CD4-positive, alpha-beta memory T cell (primary cell): ENCODE results near the gene CUL4A. TPM values are rescaled to one million over a fixed set of nuclear protein-coding genes. Genes with fewer than 3 reads are reported as not detected.

Experiments
- CTCF ChIA-PET: fragments of 350-600 bp; sonication (Branson Sonifier 250); formaldehyde crosslinking; loops from one replicate; lab custom pipeline; 2021; ENCODE audit warnings: inconsistent platforms; ENCODE audit not compliant: partially characterized antibody; lab: Charles Lee
- POLR2A ChIA-PET: fragments of 350-600 bp; sonication (Branson Sonifier 250); formaldehyde crosslinking; loops from one replicate; lab custom pipeline; 2021; ENCODE audit not compliant: partially characterized antibody; lab: Charles Lee
- DNase-seq, 5 donors: peaks; one replicate each; pipeline versions ENCODE4 v3.0.0 to v3.0.0-alpha.2; 2020 to 2022; ENCODE audit warnings: mixed read lengths in 1 of 5
- H3K27ac ChIP-seq: one replicate; pipeline ENCODE4 v1.7.0; 2013; ENCODE audit warnings: low read depth, low read length
- H3K27me3 ChIP-seq: 2 replicates; pipeline ENCODE4 v1.7.0; 2013; ENCODE audit warnings: mild to moderate bottlenecking, low read length, moderate library complexity; ENCODE audit not compliant: insufficient read depth
- H3K36me3 ChIP-seq: 2 replicates; pipeline ENCODE4 v1.7.0; 2013; ENCODE audit warnings: mild to moderate bottlenecking, low read length, moderate library complexity; ENCODE audit not compliant: insufficient read depth
- H3K4me1 ChIP-seq: 2 replicates; pipeline ENCODE4 v1.7.0; 2013; ENCODE audit warnings: mild to moderate bottlenecking, low read length, moderate library complexity; ENCODE audit not compliant: insufficient read depth
- H3K4me3 ChIP-seq, 2 donors: one replicate each; pipeline ENCODE4 v1.7.0; 2013; ENCODE audit warnings: low read length in 2 of 2, mild to moderate bottlenecking in 1 of 2
- H3K9me3 ChIP-seq, 2 donors: one replicate each; pipeline ENCODE4 v1.7.0; 2013; ENCODE audit warnings: low read length in 2 of 2, control low read depth in 1 of 2; ENCODE audit not compliant: control insufficient read depth in 1 of 2
- H3K27ac Mint-ChIP-seq, 7 donors: one replicate each; pipeline ENCODE4 v1.8.0; 2020 to 2021; ENCODE audit warnings: mixed read lengths in 7 of 7, mild to moderate bottlenecking in 6 of 7, inconsistent platforms in 3 of 7, moderate library complexity in 3 of 7
- H3K27me3 Mint-ChIP-seq, 2 donors: one replicate each; pipeline ENCODE4 v1.8.0; 2020 to 2021; ENCODE audit warnings: mixed read lengths in 2 of 2
- H3K36me3 Mint-ChIP-seq, 2 donors: one replicate each; pipeline ENCODE4 v1.8.0; 2020 to 2021; ENCODE audit warnings: mixed read lengths in 2 of 2, inconsistent platforms in 1 of 2, mild to moderate bottlenecking in 1 of 2
- H3K4me1 Mint-ChIP-seq, 4 donors: one replicate each; pipeline ENCODE4 v1.8.0; 2020 to 2021; ENCODE audit warnings: mixed read lengths in 4 of 4, mild to moderate bottlenecking in 1 of 4
- H3K4me3 Mint-ChIP-seq, 8 donors: one replicate each; pipeline ENCODE4 v1.8.0; 2020 to 2021; ENCODE audit warnings: mixed read lengths in 8 of 8, mild to moderate bottlenecking in 7 of 8, moderate library complexity in 6 of 8, inconsistent platforms in 3 of 8
- H3K9me3 Mint-ChIP-seq, 8 donors: one replicate each; pipeline ENCODE4 v1.8.0; 2020 to 2021; ENCODE audit warnings: mixed read lengths in 8 of 8, mild to moderate bottlenecking in 5 of 8, inconsistent platforms in 3 of 8, moderate library complexity in 1 of 8
- intact Hi-C: fragments of 100-400 bp; cut with micrococcal nuclease; formaldehyde crosslinking; loops from one replicate; pipeline ENCODE4 v1.15.1; 2023
- polyA plus RNA-seq, 2 donors: library from polyadenylated mRNA; unstranded; fragments of 300-500 nt; fragmentation: Illumina TruSeq; gene quantifications; one replicate each; pipeline ENCODE4 v1.2.3, GENCODE V29; 2021
- total RNA-seq, 2 experiments: library from RNA; stranded (reverse); gene quantifications; one replicate each; pipeline ENCODE4 v1.2.3, GENCODE V29; 2021

The CUL4A gene
- total and polyA plus RNA-seq, 4 experiments from 2014 or later: 59.8 to 80.0 (median 74.2) TPM

- H3K9me3 ChIP-seq: no peaks in the 10 kb centered on the region
- H3K4me3 ChIP-seq: no peak overlapping the region
- ChIA-PET CTCF (no interaction called here), POLR2A (no interaction called here)
- no peaks in the 10 kb centered on the region for H3K27me3 ChIP-seq
- H3K36me3 Mint-ChIP-seq: no peaks in the 10 kb centered on the region
- peaks cover 1 to 13% of the 10 kb centered on the region in 2 donors for H3K27me3 Mint-ChIP-seq
- no peak overlapping the region for H3K27ac ChIP-seq
- no peaks in the 10 kb centered on the region for H3K9me3 Mint-ChIP-seq
- H3K4me1 ChIP-seq: no peaks in the 10 kb centered on the region
- intact Hi-C loops: no loop called here
- no peak overlapping the region for H3K27ac Mint-ChIP-seq
- peaks cover 0 to 7% (median 2%) of the 10 kb centered on the region in 4 donors for H3K4me1 Mint-ChIP-seq
- no peak overlapping the region for H3K4me3 Mint-ChIP-seq
- no peak for DNase-seq
- no peaks in the 10 kb centered on the region for H3K36me3 ChIP-seq
These were observed 70.7 kb downstream of the CUL4A start for GRCh38 chr13:113280126-113280525.

DNA sequence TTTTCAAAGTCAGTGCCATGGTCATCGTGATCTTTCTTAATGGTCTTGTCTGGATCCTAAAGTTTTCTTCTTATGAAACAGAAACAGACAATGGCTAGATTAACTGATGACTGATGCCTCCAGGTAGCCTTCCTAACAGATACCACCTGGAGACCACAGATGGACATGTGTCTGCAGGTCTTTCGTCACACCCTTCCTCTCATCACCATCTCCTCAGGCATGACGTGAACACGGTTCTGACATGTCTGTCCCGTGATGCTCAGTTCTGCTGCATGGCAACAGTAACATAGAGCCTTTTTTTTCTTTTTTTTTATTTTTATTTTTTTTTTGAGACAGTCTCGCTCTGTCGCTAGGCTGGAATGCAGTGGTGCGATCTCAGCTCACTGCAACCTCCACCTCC lies 74.5 kb downstream of the CUL4A start:
- H3K27me3 ChIP-seq: no peaks in the 10 kb centered on the region
- CTCF ChIA-PET: no interaction called here
- POLR2A ChIA-PET: no interaction called here
- no peak overlapping the region for H3K4me3 Mint-ChIP-seq
- no peaks in the 10 kb centered on the region for H3K9me3 Mint-ChIP-seq
- H3K27ac ChIP-seq: no peak overlapping the region
- no peaks in the 10 kb centered on the region for H3K4me1 ChIP-seq
- no peak overlapping the region for H3K4me3 ChIP-seq
- intact Hi-C loops: no loop called here
- peaks cover 0 to 13% of the 10 kb centered on the region in 2 donors for H3K27me3 Mint-ChIP-seq
- H3K9me3 ChIP-seq: no peaks in the 10 kb centered on the region
- DNase-seq: no peak
- H3K36me3 ChIP-seq: no peaks in the 10 kb centered on the region
- H3K4me1 Mint-ChIP-seq: no peaks in the 10 kb centered on the region
- H3K27ac Mint-ChIP-seq: no peak overlapping the region
- H3K36me3 Mint-ChIP-seq: no peaks in the 10 kb centered on the region

GRCh38 chr13:113288880-113289279 lies 79.5 kb downstream of the CUL4A start:
- Mint-ChIP-seq H3K4me3 (no peak overlapping the region), H3K27me3 (peaks cover 12 to 25% of the 10 kb centered on the region in 2 donors), H3K4me1 (peaks cover 11 to 16% (median 13%) of the 10 kb centered on the region in 4 donors), H3K27ac (no peak overlapping the region), H3K36me3 (no peaks in the 10 kb centered on the region), H3K9me3 (no peaks in the 10 kb centered on the region)
- CTCF ChIA-PET: no interaction called here
- Histone ChIP-seq H3K4me1 (peaks cover 14% of the 10 kb centered on the region), H3K27ac (no peak overlapping the region), H3K4me3 (no peak overlapping the region), H3K9me3 (no peaks in the 10 kb centered on the region), H3K27me3 (peaks cover 6% of the 10 kb centered on the region), H3K36me3 (no peaks in the 10 kb centered on the region)
- intact Hi-C loops: no loop called here
- POLR2A ChIA-PET: interaction anchor here (0.7 kb wide), 1 partner anchor 79 kb away, joined by 3 read pairs; the partner anchor contains the start of gene CUL4A
- no peak for DNase-seq

- no peaks in the 10 kb centered on the region for H3K36me3 ChIP-seq
- peaks cover 15% of the 10 kb centered on the region for H3K4me1 ChIP-seq
- ChIA-PET POLR2A (no interaction called here), CTCF (no interaction called here)
- H3K27ac ChIP-seq: no peak overlapping the region
- H3K4me3 Mint-ChIP-seq: peak overlapping the region in 4 of 8 donors; percentile 8 to 61 (median 20)
- DNase-seq: no peak
- no peaks in the 10 kb centered on the region for H3K9me3 ChIP-seq
- no peak overlapping the region for H3K4me3 ChIP-seq
- H3K27me3 Mint-ChIP-seq: peaks cover 14 to 26% of the 10 kb centered on the region in 2 donors
- H3K9me3 Mint-ChIP-seq: peaks cover 0 to 4% (median 0%) of the 10 kb centered on the region in 8 donors
- peaks cover 11 to 21% (median 14%) of the 10 kb centered on the region in 4 donors for H3K4me1 Mint-ChIP-seq
- peaks cover 6% of the 10 kb centered on the region for H3K27me3 ChIP-seq
- intact Hi-C loops: loop anchor here (10.0 kb wide), 1 partner anchor 596 kb away; the partner anchor contains the start of gene ATP11A
- no peaks in the 10 kb centered on the region for H3K36me3 Mint-ChIP-seq
- peak overlapping the region in 2 of 7 donors; percentile 47 to 51 for H3K27ac Mint-ChIP-seq
These were observed 81.7 kb downstream of the CUL4A start for GRCh38 chr13:113291129-113291528.

- peak in 2 of 5 donors; percentile 12 to 18 for DNase-seq
- CTCF ChIA-PET: interaction anchor here (0.8 kb wide), 1 partner anchor 347 kb away, joined by 3 read pairs; no protein-coding TSS in a partner anchor
- POLR2A ChIA-PET: no interaction called here
These were observed 82.8 kb downstream of the CUL4A start for GRCh38 chr13:113292021-113292862.

GRCh38 chr13:113293686-113294085 lies 84.3 kb downstream of the CUL4A start:
- H3K4me3 Mint-ChIP-seq: peak overlapping the region in 3 of 8 donors; percentile 16 to 50 (median 22)
- peaks cover 0 to 14% (median 2%) of the 10 kb centered on the region in 8 donors for H3K9me3 Mint-ChIP-seq
- Histone ChIP-seq H3K9me3 (no peaks in the 10 kb centered on the region), H3K27me3 (peaks cover 6% of the 10 kb centered on the region), H3K36me3 (no peaks in the 10 kb centered on the region), H3K4me3 (no peak overlapping the region), H3K27ac (no peak overlapping the region), H3K4me1 (peaks cover 32% of the 10 kb centered on the region)
- DNase-seq: no peak
- intact Hi-C loops: loop anchor here (10.0 kb wide), 1 partner anchor 599 kb away; the partner anchor contains the start of gene ATP11A
- ChIA-PET CTCF (no interaction called here), POLR2A (no interaction called here)
- peaks cover 18 to 28% of the 10 kb centered on the region in 2 donors for H3K27me3 Mint-ChIP-seq
- H3K27ac Mint-ChIP-seq: peak overlapping the region in 2 of 7 donors; percentile 52 to 85
- H3K36me3 Mint-ChIP-seq: peaks cover 0 to 12% of the 10 kb centered on the region in 2 donors
- peaks cover 26 to 43% (median 31%) of the 10 kb centered on the region in 4 donors for H3K4me1 Mint-ChIP-seq

More at GRCh38 chr13:113292021-113292862, 82.8 kb downstream of the CUL4A start:
- Mint-ChIP-seq H3K4me1 (peaks cover 15 to 29% (median 20%) of the 10 kb centered on the region in 4 donors), H3K9me3 (peaks cover 0 to 10% (median 2%) of the 10 kb centered on the region in 8 donors), H3K4me3 (peak overlapping the region; percentile 14 to 80 (median 68)), H3K27me3 (peaks cover 18 to 27% of the 10 kb centered on the region in 2 donors), H3K27ac (peak overlapping the region; percentile 1 to 88 (median 15)), H3K36me3 (peaks cover 0 to 5% of the 10 kb centered on the region in 2 donors)
- Histone ChIP-seq H3K36me3 (no peaks in the 10 kb centered on the region), H3K4me1 (peaks cover 22% of the 10 kb centered on the region), H3K27ac (no peak overlapping the region), H3K27me3 (peaks cover 6% of the 10 kb centered on the region), H3K9me3 (no peaks in the 10 kb centered on the region), H3K4me3 (peak overlapping the region in 1 of 2 donors; percentile 24)
- intact Hi-C loops: loop anchor here (10.0 kb wide), 1 partner anchor 597 kb away; the partner anchor contains the start of gene ATP11A

DNA sequence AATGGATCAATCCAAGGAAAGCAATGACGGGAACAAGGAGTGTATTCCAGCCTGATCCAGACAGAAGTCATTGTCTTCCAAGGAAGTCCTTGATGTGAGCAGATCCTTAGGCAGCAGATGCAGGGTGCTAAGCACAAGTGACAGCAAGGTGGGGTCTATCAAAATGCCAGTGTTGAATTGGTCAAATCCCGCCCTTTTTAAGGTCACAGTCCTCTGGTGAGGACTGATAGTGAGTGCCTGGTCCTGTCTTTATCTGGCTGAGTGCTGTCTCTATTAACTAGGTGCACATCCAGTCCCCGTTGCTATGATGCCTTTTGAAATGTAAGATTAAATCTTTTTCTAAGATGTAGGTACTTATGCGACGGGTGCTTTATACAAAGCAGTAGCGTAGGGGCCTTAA lies 86.4 kb downstream of the CUL4A start:
- intact Hi-C loops: loop anchor here (2.0 to 10.0 kb wide), 5 partner anchors 143 to 601 kb away; partner anchors contain the start of genes ATP11A, DCUN1D2 and MCF2L
- no peak for DNase-seq
- no peaks in the 10 kb centered on the region for H3K36me3 ChIP-seq
- peak overlapping the region in 7 of 8 donors; percentile 20 to 98 (median 73) for H3K4me3 Mint-ChIP-seq
- peak overlapping the region in 5 of 7 donors; percentile 14 to 100 (median 100) for H3K27ac Mint-ChIP-seq
- H3K27me3 ChIP-seq: no peaks in the 10 kb centered on the region
- no peaks in the 10 kb centered on the region for H3K9me3 ChIP-seq
- H3K4me1 ChIP-seq: peaks cover 44% of the 10 kb centered on the region
- peaks cover 31 to 48% (median 39%) of the 10 kb centered on the region in 4 donors for H3K4me1 Mint-ChIP-seq
- no peak overlapping the region for H3K27ac ChIP-seq
- no peak overlapping the region for H3K4me3 ChIP-seq
- H3K9me3 Mint-ChIP-seq: peaks cover 0 to 14% (median 2%) of the 10 kb centered on the region in 8 donors
- peaks cover 0 to 14% of the 10 kb centered on the region in 2 donors for H3K36me3 Mint-ChIP-seq
- ChIA-PET CTCF (no interaction called here), POLR2A (no interaction called here)
- peaks cover 16 to 17% of the 10 kb centered on the region in 2 donors for H3K27me3 Mint-ChIP-seq
